Measurements from ENCODE around the gene HTR4. TPM values are rescaled to one million over a fixed set of nuclear protein-coding genes. Genes with fewer than 3 reads are reported as not detected.

Gene HTR4
- total RNA-seq, 2 donors from 2014 or later: not detected

GRCh38 chr5:148697809-148698196, 43.5 kb upstream of the HTR4 start:
- 85 to 100% methylated on average over 1 to 2 of the region's 2 CpGs for WGBS, 2 experiments (ENCODE audit: insufficient coverage in 1 of 2, insufficient read length in 1 of 2)
- H3K9ac ChIP-seq (ENCODE audit: extremely low read depth, low read length, poor library complexity, severe bottlenecking): no peak overlapping the region

DNA sequence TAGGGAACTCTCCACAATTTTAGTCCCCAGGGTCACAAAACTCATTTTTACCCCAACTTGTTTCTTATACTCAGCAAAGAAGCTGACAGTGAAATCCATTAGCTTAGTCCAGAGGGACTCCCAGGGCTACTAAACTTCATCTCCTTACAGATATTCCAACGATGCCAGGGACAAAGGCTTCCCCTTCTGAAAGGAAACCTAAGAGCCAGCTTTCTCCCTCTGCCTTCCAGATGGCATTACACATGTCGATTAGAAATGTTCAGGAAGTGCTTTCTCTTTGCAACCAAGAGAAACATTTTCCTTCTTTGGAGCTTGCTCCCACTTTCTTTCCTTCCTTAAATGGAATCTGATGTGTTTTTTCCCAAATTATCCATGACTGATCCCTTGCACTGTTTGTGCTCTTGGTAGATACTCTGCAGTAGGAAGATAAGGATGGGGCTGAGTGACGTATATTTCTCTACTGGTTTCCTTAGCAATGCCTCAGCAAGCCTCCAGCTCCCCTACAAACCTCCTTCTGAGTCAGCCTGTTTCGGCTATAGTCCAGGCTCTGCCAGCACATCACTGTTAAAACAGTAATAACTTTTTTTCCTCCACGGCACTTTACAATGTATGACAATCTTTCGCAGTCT, 43.0 kb upstream of the HTR4 start:
- peaks cover 4% of the 10 kb centered on the region for H3K9me3 Mint-ChIP-seq
- TF ChIP-seq, protein P1, sequence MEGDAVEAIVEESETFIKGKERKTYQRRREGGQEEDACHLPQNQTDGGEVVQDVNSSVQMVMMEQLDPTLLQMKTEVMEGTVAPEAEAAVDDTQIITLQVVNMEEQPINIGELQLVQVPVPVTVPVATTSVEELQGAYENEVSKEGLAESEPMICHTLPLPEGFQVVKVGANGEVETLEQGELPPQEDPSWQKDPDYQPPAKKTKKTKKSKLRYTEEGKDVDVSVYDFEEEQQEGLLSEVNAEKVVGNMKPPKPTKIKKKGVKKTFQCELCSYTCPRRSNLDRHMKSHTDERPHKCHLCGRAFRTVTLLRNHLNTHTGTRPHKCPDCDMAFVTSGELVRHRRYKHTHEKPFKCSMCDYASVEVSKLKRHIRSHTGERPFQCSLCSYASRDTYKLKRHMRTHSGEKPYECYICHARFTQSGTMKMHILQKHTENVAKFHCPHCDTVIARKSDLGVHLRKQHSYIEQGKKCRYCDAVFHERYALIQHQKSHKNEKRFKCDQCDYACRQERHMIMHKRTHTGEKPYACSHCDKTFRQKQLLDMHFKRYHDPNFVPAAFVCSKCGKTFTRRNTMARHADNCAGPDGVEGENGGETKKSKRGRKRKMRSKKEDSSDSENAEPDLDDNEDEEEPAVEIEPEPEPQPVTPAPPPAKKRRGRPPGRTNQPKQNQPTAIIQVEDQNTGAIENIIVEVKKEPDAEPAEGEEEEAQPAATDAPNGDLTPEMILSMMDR (conservative IDR thresholded peaks at IDR 0.05): no peak
- WGBS, 2 experiments (ENCODE audit: insufficient coverage in 1 of 2, insufficient read length in 1 of 2): 90 to 95% methylated on average over 3 to 6 of the region's 6 CpGs
- Histone ChIP-seq H3K27me3 (ENCODE audit: control insufficient read depth, insufficient read depth, low read length, poor library complexity, severe bottlenecking) (no peaks in the 10 kb centered on the region), H3K9ac (ENCODE audit: extremely low read depth, low read length, poor library complexity, severe bottlenecking) (no peak overlapping the region), H3K4me1 (ENCODE audit: control insufficient read depth, insufficient read depth, low read length) (no peaks in the 10 kb centered on the region), H3K27ac (ENCODE audit: low read depth, low read length) (no peak overlapping the region), H3K36me3 (ENCODE audit: control insufficient read depth, insufficient read depth, low read length) (no peaks in the 10 kb centered on the region), H3K9me3 (ENCODE audit: control insufficient read depth, low read length) (peaks cover 19% of the 10 kb centered on the region), H3K4me3 (ENCODE audit: low read length) (no peak overlapping the region)
- H3K4me1 Mint-ChIP-seq: peaks cover 16% of the 10 kb centered on the region
- DNase-seq: no peak
- no peak overlapping the region for H3K27ac Mint-ChIP-seq
- H3K27me3 Mint-ChIP-seq (ENCODE audit: insufficient read depth): no peaks in the 10 kb centered on the region
- H3K4me3 Mint-ChIP-seq: no peak overlapping the region
- no peaks in the 10 kb centered on the region for H3K36me3 Mint-ChIP-seq (ENCODE audit: low read depth)

More at GRCh38 chr5:148697809-148698196, 43.5 kb upstream of the HTR4 start:
- no peak overlapping the region for H3K27ac ChIP-seq (ENCODE audit: low read depth, low read length)
- no peaks in the 10 kb centered on the region for H3K36me3 Mint-ChIP-seq (ENCODE audit: low read depth)
- H3K4me1 Mint-ChIP-seq: peaks cover 16% of the 10 kb centered on the region
- no peaks in the 10 kb centered on the region for H3K27me3 ChIP-seq (ENCODE audit: control insufficient read depth, insufficient read depth, low read length, poor library complexity, severe bottlenecking)
- no peak overlapping the region for H3K4me3 ChIP-seq (ENCODE audit: low read length)
- H3K4me1 ChIP-seq (ENCODE audit: control insufficient read depth, insufficient read depth, low read length): no peaks in the 10 kb centered on the region
- H3K9me3 ChIP-seq (ENCODE audit: control insufficient read depth, low read length): peaks cover 21% of the 10 kb centered on the region
- H3K36me3 ChIP-seq (ENCODE audit: control insufficient read depth, insufficient read depth, low read length): no peaks in the 10 kb centered on the region
- H3K9me3 Mint-ChIP-seq: peaks cover 5% of the 10 kb centered on the region
- H3K27ac Mint-ChIP-seq: no peak overlapping the region
- TF ChIP-seq, protein P1 (conservative IDR thresholded peaks at IDR 0.05): no peak
- H3K4me3 Mint-ChIP-seq: no peak overlapping the region
- no peak for DNase-seq
- no peaks in the 10 kb centered on the region for H3K27me3 Mint-ChIP-seq (ENCODE audit: insufficient read depth)

DNA sequence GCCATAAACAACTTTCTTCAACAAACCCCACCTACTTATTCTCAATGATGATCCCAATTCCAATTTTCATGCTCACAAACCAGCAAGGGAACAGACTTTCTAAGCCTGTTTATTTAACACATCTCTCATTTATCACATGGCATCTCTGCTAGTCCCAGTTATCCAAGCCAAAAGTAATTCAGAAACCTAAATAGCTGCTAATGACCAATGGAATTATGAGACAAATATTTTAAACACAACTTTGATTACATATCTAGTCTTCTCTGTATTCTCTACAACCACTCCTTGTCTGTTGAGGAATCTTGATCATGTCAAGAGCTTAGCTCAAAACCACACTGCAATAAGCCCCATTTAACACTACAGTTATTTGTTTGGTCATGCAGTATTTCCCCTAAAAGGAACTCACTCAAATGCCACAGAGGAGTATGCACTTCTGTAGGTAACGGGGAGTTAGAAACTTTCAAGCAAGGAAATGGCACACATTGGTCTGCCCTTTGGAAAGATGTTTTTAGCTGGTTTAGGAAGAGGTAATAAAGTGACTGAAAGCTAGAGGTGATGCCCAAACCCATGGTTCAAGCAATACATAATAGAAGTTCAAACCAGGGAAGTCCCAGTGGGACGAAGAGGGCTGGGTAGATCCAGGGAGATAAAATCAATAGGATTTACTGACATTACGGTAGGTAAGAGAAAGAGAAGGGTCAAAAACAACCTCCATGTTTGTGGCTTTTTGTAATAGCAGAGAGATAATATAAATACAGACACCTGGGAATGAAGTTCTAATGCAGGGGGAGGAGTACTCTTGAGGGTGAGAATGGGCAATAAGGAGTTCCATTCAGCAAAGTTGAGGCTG, 42.1 kb upstream of the HTR4 start:
- no peaks in the 10 kb centered on the region for H3K36me3 ChIP-seq (ENCODE audit: control insufficient read depth, insufficient read depth, low read length)
- WGBS, 2 experiments (ENCODE audit: insufficient coverage in 1 of 2, insufficient read length in 1 of 2): 89 to 100% methylated on average over 3 of the region's 3 CpGs
- Mint-ChIP-seq H3K4me1 (peaks cover 16% of the 10 kb centered on the region), H3K4me3 (no peak overlapping the region), H3K36me3 (ENCODE audit: low read depth) (no peaks in the 10 kb centered on the region), H3K27me3 (ENCODE audit: insufficient read depth) (no peaks in the 10 kb centered on the region), H3K27ac (no peak overlapping the region), H3K9me3 (peaks cover 4% of the 10 kb centered on the region)
- H3K4me3 ChIP-seq (ENCODE audit: low read length): no peak overlapping the region
- H3K9ac ChIP-seq (ENCODE audit: extremely low read depth, low read length, poor library complexity, severe bottlenecking): no peak overlapping the region
- H3K4me1 ChIP-seq (ENCODE audit: control insufficient read depth, insufficient read depth, low read length): no peaks in the 10 kb centered on the region
- peaks cover 10% of the 10 kb centered on the region for H3K9me3 ChIP-seq (ENCODE audit: control insufficient read depth, low read length)
- TF ChIP-seq, protein P1 (conservative IDR thresholded peaks at IDR 0.05): no peak
- DNase-seq: peak; percentile 44
- H3K27me3 ChIP-seq (ENCODE audit: control insufficient read depth, insufficient read depth, low read length, poor library complexity, severe bottlenecking): no peaks in the 10 kb centered on the region
- H3K27ac ChIP-seq (ENCODE audit: low read depth, low read length): no peak overlapping the region

All from endodermal cell (in vitro differentiated cells).